Stimulated activated CD4-positive, alpha-beta T cell treated with anti-CD3 and anti-CD28 coated beads, Interleukin-4, amount 100 ng/mL, for 4 hours (primary cell): Measurements from ENCODE around the gene COPG2.

Experiments
- DNase-seq, 2 experiments: peaks; one replicate each; pipeline ENCODE4 v3.0.0-alpha.2; 2020

Gene COPG2

GRCh38 chr7:130463553-130464434, 204.8 kb downstream of the COPG2 start:
- DNase-seq, result no peak

GRCh38 chr7:130461272-130461671, 207.3 kb downstream of the COPG2 start:
- no peak for DNase-seq

GRCh38 chr7:130458257-130458656, 210.3 kb downstream of the COPG2 start:
- DNase-seq, result no peak
